ENCODE results near the gene DEPP1.

Gene DEPP1

DNA sequence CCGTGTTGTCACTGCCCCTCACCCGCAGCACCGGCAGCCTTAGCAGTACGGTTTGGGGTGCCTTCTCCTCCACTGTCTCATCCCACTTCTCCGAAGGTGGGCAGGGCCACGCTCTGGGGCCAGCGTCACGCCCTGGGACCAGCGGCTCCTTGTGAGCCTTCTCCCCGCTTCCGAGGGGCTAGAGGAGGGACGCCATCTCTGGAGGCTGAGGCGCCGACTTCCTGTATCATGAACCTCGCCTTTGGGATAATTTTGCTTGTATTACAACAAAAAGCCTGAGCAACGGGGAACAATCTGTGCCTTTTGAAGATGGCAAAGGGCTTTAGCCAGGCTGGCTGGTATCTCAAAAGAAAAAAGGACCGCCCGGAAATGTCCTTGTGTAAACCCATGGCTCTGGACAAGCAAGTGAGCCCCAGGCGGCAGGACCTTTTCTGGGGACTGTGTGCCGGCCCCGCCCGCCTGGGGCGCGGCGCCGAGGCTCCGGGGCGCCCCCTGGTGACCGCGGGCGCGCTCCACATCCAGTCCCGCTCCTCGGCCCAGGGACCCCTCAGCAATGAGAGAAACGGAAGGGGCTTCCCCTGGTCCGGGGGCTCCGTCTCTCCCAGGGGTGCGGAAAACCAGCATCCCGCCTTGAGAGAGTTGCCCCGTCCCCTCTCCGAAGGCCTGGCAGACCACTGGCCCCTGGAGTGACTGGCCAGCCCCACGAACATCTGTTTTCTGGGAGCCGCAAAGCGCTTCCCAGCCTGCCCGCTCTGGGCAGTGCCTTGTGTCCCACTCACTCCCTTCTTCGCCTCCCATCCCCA lies 3.8 kb downstream of the DEPP1 start:
- peak overlapping the region; percentile 62 for H3K4me3 ChIP-seq
- H3K4me1 ChIP-seq = peaks cover 81% of the 10 kb centered on the region
- peak overlapping the region; percentile 98 for H3K4me2 ChIP-seq
- H3K9me3 ChIP-seq = no peaks in the 10 kb centered on the region
- H3K36me3 ChIP-seq = peaks cover 40% of the 10 kb centered on the region
- no peak for TF ChIP-seq Cebpa-rat (IDR thresholded peaks at IDR 0.05)
- H3K27ac ChIP-seq = peak overlapping the region; percentile 82
- H3K27me3 ChIP-seq = no peaks in the 10 kb centered on the region
- H3K9ac ChIP-seq = peak overlapping the region; percentile 75
- peaks cover 23% of the 10 kb centered on the region for H4K20me1 ChIP-seq

DNA sequence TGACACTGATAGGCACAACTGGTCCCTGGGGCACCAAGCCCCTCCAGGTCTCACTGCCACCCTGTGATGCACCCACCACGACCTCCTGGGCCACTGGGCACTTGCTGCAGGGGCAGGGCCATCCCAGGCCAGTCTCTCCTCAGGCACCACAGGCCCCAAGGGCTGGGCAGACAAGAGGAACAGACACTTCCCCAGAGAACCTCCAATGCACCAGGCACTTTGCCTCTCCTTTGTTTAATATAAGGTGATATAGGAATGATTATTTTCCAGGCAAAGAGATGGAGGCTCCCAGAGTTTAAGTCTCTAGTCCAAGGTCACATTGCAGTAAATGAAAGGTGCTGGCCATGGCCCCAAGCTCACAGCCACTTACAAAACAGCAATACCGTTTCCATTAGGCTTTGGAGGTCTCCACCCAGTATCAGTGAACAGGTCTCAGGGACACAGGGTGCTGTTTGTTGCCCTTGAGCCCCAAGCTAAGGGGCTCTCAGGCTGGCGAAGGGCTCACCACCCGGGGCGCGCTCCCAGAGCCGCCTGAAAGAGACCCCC lies 4.5 kb downstream of the DEPP1 start:
- TF ChIP-seq Cebpa-rat (IDR thresholded peaks at IDR 0.05) = no peak
- Histone ChIP-seq H3K4me3 (peak overlapping the region; percentile 62), H3K36me3 (peaks cover 47% of the 10 kb centered on the region), H4K20me1 (peaks cover 23% of the 10 kb centered on the region), H3K4me1 (peaks cover 76% of the 10 kb centered on the region), H3K9me3 (no peaks in the 10 kb centered on the region), H3K9ac (peak overlapping the region; percentile 75), H3K27ac (peak overlapping the region; percentile 82), H3K27me3 (no peaks in the 10 kb centered on the region), H3K4me2 (peak overlapping the region; percentile 98)

DNA sequence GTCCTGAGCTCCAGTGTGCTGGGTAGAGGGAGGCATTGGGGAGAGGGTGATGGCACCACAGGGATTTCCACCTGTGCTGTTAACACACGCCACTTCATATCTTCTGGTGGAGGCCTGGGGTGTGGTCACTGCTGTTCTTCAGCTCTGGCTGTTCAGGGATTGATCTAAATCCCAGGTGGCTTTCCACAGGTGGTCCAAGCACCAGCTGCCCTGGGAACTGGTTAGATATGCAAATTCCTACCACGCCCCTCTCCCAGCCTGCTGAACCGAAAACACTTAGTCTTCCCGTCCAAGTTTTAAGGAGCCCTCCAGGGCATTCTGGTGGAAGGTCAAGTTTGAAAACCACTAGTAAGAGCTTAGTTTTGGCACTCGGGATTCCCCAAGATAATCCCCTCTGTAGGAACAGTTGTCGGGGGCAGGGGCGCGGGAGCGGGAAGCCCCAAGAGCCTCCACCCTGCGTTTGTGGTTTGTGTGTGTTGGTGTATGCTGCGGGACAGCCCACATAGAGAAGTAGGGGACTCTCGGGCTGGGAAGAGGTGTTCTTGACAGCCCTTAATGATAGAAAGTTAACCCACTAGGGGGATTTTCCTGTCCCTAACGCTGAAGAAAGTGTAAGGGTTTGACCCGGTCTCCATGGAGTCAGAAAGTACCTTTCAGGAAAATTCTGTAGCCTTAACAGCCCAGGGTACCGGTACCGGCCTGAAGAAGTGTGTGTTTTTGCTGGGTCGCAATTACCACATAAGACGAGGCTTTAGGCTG lies 5.1 kb downstream of the DEPP1 start:
- Histone ChIP-seq H3K27ac (peak overlapping the region; percentile 82), H3K9ac (peak overlapping the region; percentile 75), H3K9me3 (no peaks in the 10 kb centered on the region), H3K27me3 (no peaks in the 10 kb centered on the region), H3K4me2 (peak overlapping the region; percentile 98), H3K4me3 (peak overlapping the region; percentile 62), H4K20me1 (peaks cover 23% of the 10 kb centered on the region), H3K36me3 (peaks cover 47% of the 10 kb centered on the region), H3K4me1 (peaks cover 76% of the 10 kb centered on the region)
- no peak for TF ChIP-seq Cebpa-rat (IDR thresholded peaks at IDR 0.05)

GRCh38 chr10:44972874-44973306 lies 5.7 kb downstream of the DEPP1 start:
- Histone ChIP-seq H3K4me1 (peaks cover 76% of the 10 kb centered on the region), H3K4me2 (peak overlapping the region; percentile 98)
- no peak for TF ChIP-seq Cebpa-rat (IDR thresholded peaks at IDR 0.05)

GRCh38 chr10:44971935-44972757 lies 6.5 kb downstream of the DEPP1 start:
- peak overlapping the region; percentile 82; the same call in 1 of the 2 replicates for H3K27ac ChIP-seq
- H3K27me3 ChIP-seq = no peaks in the 10 kb centered on the region
- H3K9me3 ChIP-seq = no peaks in the 10 kb centered on the region
- peaks cover 41% of the 10 kb centered on the region for H3K36me3 ChIP-seq
- peak overlapping the region; percentile 98 for H3K4me2 ChIP-seq
- TF ChIP-seq Cebpa-rat (IDR thresholded peaks at IDR 0.05) = no peak
- H3K4me1 ChIP-seq = peaks cover 76% of the 10 kb centered on the region
- H3K9ac ChIP-seq = peak overlapping the region; percentile 19; the same call in 1 of the 2 replicates
- peaks cover 16% of the 10 kb centered on the region for H4K20me1 ChIP-seq
- no peak overlapping the region for H3K4me3 ChIP-seq

More at GRCh38 chr10:44972874-44973306, 5.7 kb downstream of the DEPP1 start:
- Histone ChIP-seq H3K9ac (peak overlapping the region; percentile 75), H3K4me3 (peak overlapping the region; percentile 62; the same call in 1 of the 2 replicates), H3K27me3 (no peaks in the 10 kb centered on the region), H3K27ac (peak overlapping the region; percentile 82; the same call in 1 of the 2 replicates), H3K9me3 (no peaks in the 10 kb centered on the region), H4K20me1 (peaks cover 23% of the 10 kb centered on the region), H3K36me3 (peaks cover 47% of the 10 kb centered on the region)

DNA sequence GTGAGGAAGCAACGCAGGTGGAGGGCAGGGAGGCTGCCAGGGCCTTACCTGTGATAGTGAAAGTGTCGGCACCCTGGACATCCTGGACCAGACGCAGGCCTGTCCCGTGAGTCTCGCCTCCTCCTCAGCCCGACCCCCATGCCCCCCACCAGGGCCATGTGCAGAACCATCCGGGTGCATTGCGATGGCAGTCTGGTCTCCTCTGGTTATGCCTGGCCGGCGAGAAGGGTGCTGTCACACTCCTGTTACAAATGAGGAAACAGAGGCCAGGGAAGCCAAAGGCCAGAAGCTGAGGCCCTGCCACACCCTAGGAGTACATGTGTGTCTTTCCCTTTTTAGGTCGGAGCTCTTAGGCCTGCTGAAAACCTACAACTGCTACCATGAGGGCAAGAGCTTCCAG lies 7.2 kb downstream of the DEPP1 start:
- Histone ChIP-seq H3K4me3 (no peak overlapping the region), H3K9me3 (no peaks in the 10 kb centered on the region), H3K36me3 (peaks cover 35% of the 10 kb centered on the region), H3K27me3 (no peaks in the 10 kb centered on the region), H3K4me1 (peaks cover 76% of the 10 kb centered on the region), H3K9ac (no peak overlapping the region), H3K4me2 (no peak overlapping the region), H3K27ac (no peak overlapping the region), H4K20me1 (peaks cover 9% of the 10 kb centered on the region)
- TF ChIP-seq Cebpa-rat (IDR thresholded peaks at IDR 0.05) = no peak

GRCh38 chr10:44970812-44971395 lies 7.7 kb downstream of the DEPP1 start:
- H3K9me3 ChIP-seq = no peaks in the 10 kb centered on the region
- peaks cover 35% of the 10 kb centered on the region for H3K36me3 ChIP-seq
- H3K9ac ChIP-seq = no peak overlapping the region
- H4K20me1 ChIP-seq = peaks cover 3% of the 10 kb centered on the region
- no peak for TF ChIP-seq Cebpa-rat (IDR thresholded peaks at IDR 0.05)
- peaks cover 76% of the 10 kb centered on the region for H3K4me1 ChIP-seq
- H3K4me2 ChIP-seq = no peak overlapping the region
- no peak overlapping the region for H3K27ac ChIP-seq
- no peak overlapping the region for H3K4me3 ChIP-seq
- H3K27me3 ChIP-seq = no peaks in the 10 kb centered on the region

DNA sequence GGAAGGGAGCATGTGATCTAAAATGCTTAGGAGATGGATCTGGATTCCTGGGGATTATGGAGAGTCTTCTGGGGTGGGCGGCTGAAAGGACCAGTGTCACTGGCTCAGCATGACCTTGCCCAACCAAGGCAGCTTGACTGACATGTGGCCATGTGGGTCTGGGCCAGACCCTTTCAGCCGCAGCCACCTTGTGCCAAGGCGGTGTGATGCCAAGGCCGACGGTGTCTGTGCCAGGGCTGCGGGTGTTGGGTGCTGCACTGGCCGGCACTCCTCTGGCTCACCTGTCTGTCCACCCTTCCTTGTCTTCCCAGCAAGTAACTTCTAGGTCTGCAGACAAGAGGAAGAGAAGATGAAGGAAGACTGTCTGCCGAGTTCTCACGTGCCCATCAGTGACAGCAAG lies 8.8 kb downstream of the DEPP1 start:
- no peaks in the 10 kb centered on the region for H3K27me3 ChIP-seq
- no peak overlapping the region for H3K4me3 ChIP-seq
- H3K36me3 ChIP-seq = peaks cover 35% of the 10 kb centered on the region
- no peak for TF ChIP-seq Cebpa-rat (IDR thresholded peaks at IDR 0.05)
- no peaks in the 10 kb centered on the region for H4K20me1 ChIP-seq
- H3K4me1 ChIP-seq = peaks cover 79% of the 10 kb centered on the region
- H3K9me3 ChIP-seq = no peaks in the 10 kb centered on the region
- no peak overlapping the region for H3K27ac ChIP-seq
- no peak overlapping the region for H3K4me2 ChIP-seq
- no peak overlapping the region for H3K9ac ChIP-seq
